ENCODE results near the gene PQBP1. TPM values are rescaled to one million over a fixed set of nuclear protein-coding genes. Genes with fewer than 3 reads are reported as not detected.

The PQBP1 gene
- total RNA-seq, 1 donor from 2014 or later = 61.7 TPM

DNA sequence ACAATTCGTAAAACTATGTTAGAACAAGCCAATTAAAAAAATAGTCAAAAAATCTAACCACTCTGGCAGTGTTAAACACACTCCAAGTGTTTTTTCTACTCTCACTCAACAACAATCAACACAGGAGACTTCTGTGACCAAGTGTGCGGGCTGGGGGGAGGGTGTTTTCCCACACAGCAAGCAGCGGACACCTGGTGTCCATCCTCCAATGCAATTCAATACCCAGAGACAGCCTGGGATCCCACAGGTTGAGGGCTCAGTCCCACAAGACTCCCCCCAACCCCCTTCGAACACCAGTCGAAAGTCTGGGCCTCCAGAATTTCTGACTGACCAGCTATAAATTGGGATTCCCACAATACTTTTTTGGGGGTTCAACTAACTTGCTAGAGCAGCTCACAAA lies 29.4 kb downstream of the PQBP1 start:
- H3K27ac Mint-ChIP-seq (ENCODE audit: unreplicated experiment) = no peak overlapping the region
- peaks cover 12% of the 10 kb centered on the region for H3K36me3 Mint-ChIP-seq (ENCODE audit: low read depth)
- no peaks in the 10 kb centered on the region for H3K27me3 Mint-ChIP-seq (ENCODE audit: low read depth)
- TF ChIP-seq, protein P1, sequence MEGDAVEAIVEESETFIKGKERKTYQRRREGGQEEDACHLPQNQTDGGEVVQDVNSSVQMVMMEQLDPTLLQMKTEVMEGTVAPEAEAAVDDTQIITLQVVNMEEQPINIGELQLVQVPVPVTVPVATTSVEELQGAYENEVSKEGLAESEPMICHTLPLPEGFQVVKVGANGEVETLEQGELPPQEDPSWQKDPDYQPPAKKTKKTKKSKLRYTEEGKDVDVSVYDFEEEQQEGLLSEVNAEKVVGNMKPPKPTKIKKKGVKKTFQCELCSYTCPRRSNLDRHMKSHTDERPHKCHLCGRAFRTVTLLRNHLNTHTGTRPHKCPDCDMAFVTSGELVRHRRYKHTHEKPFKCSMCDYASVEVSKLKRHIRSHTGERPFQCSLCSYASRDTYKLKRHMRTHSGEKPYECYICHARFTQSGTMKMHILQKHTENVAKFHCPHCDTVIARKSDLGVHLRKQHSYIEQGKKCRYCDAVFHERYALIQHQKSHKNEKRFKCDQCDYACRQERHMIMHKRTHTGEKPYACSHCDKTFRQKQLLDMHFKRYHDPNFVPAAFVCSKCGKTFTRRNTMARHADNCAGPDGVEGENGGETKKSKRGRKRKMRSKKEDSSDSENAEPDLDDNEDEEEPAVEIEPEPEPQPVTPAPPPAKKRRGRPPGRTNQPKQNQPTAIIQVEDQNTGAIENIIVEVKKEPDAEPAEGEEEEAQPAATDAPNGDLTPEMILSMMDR (IDR thresholded peaks at IDR 0.05) = no peak
- peaks cover 5% of the 10 kb centered on the region for H3K9me3 Mint-ChIP-seq (ENCODE audit: low read depth)
- no peak for DNase-seq (ENCODE audit: low spot score)
- H3K4me3 Mint-ChIP-seq (ENCODE audit: unreplicated experiment) = no peak overlapping the region
- H3K4me1 Mint-ChIP-seq (ENCODE audit: low read depth) = no peaks in the 10 kb centered on the region

DNA sequence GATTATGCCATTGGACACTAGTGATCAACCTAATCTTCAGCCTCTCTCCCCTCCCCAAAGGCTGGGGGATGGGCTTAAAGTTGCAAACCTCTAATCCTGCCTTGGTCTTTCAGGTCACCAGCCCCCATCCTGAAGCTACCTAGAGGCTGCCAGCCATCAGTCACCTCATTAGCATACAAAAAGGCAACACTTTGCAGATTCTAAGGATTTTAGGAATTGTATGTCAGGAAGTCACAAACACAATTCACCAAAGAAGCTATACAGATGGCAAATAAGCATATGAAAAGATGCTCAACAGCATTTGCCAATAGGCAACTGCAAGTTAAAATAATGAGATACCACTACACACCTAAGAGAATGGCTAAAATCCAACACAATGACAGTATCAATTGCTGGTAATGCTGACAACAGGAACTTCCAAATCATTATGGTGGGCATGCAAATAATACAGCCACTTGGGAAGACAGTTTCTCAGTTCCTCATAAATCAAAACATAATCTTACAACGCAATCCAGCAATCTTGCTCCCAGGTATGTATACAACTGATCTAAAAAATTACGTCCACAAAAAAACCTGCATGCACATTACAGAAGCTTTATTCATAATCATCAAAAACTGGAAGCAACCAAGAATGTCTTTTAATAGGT lies 30.1 kb downstream of the PQBP1 start:
- DNase-seq (ENCODE audit: low spot score) = no peak
- H3K9me3 Mint-ChIP-seq (ENCODE audit: low read depth) = peaks cover 6% of the 10 kb centered on the region
- H3K27me3 Mint-ChIP-seq (ENCODE audit: low read depth) = no peaks in the 10 kb centered on the region
- H3K4me1 Mint-ChIP-seq (ENCODE audit: low read depth) = no peaks in the 10 kb centered on the region
- TF ChIP-seq, protein P1 (IDR thresholded peaks at IDR 0.05) = no peak
- H3K4me3 Mint-ChIP-seq (ENCODE audit: unreplicated experiment) = no peak overlapping the region
- H3K27ac Mint-ChIP-seq (ENCODE audit: unreplicated experiment) = no peak overlapping the region
- peaks cover 12% of the 10 kb centered on the region for H3K36me3 Mint-ChIP-seq (ENCODE audit: low read depth)

DNA sequence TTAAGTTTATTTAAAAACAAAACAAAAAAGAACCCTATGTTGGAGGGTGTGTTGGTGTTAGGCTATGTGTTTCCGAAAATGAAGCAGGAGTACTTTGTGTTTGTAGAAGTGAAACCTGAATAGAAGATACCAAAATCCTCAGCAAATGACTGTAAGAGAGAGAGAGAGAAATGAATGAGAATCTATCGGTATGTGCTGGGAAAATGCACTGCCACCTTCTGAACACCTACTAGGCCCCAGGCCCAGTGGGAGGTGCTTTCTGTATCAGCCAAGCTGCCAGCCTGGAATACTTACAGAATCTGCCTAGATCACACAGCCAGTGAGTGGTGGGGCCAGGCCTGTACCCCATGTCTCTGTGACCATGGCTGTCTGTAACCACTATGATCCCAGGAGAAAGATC lies 36.0 kb downstream of the PQBP1 start:
- H3K4me3 Mint-ChIP-seq (ENCODE audit: unreplicated experiment) = no peak overlapping the region
- no peak for DNase-seq (ENCODE audit: low spot score)
- H3K36me3 Mint-ChIP-seq (ENCODE audit: low read depth) = peaks cover 10% of the 10 kb centered on the region
- TF ChIP-seq, protein P1 (IDR thresholded peaks at IDR 0.05) = no peak
- H3K9me3 Mint-ChIP-seq (ENCODE audit: low read depth) = peaks cover 6% of the 10 kb centered on the region
- no peaks in the 10 kb centered on the region for H3K4me1 Mint-ChIP-seq (ENCODE audit: low read depth)
- no peak overlapping the region for H3K27ac Mint-ChIP-seq (ENCODE audit: unreplicated experiment)
- H3K27me3 Mint-ChIP-seq (ENCODE audit: low read depth) = no peaks in the 10 kb centered on the region

DNA sequence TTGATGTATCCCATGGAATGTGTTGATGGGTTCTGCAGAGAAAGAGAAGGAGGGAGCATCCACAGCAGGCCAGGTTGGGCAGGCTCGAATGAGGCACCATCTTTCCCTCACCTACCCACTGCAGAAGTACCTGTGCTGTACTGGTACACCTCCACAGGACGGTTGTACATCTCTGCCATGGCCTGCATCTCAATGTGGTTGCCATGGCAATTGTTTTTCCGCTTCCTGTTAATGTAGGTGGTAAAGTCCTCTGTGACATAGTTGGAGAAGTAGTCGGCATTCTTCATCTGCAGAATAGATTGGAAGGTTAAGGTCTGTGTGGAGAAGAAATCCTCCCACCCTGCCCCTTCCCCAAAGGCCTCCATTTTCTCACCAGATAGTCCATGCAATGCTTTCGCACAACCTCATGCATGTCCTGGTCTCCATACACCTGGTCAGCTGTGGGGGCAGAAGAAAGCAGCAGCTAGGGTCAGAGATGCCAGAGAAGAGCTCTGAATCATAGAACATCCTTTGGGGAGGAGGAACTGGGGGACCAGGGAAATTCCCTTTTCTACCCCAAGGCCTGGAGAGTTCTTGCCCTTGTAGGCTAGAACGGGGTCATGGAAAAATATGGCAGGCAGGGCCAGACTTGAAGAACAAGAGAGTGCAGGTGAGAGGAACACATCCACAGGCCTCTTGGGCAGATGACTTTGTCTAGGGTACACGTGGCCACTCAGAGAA lies 37.0 kb downstream of the PQBP1 start:
- Mint-ChIP-seq H3K4me3 (ENCODE audit: unreplicated experiment) (no peak overlapping the region), H3K27me3 (ENCODE audit: low read depth) (no peaks in the 10 kb centered on the region), H3K9me3 (ENCODE audit: low read depth) (peaks cover 10% of the 10 kb centered on the region), H3K36me3 (ENCODE audit: low read depth) (peaks cover 10% of the 10 kb centered on the region), H3K4me1 (ENCODE audit: low read depth) (no peaks in the 10 kb centered on the region), H3K27ac (ENCODE audit: unreplicated experiment) (no peak overlapping the region)
- no peak for DNase-seq (ENCODE audit: low spot score)
- TF ChIP-seq, protein P1 (IDR thresholded peaks at IDR 0.05) = no peak

DNA sequence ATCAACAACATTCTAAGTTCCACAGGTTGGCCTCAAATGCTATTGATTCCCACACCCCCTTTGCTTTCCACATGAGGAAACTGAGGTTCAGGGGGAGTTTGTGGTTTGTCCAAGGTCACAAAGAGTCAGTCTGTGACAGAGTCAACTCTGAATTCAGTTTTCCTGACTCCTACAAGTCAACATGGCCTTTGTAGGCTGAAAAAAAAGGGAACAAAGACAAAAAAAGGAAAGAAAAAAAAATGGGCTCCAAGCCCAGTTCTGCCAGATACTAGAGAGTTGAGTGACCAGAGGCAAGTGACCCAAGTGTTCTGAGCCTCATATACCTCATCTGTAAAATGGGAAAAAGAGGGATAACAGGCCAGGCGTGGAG lies 37.6 kb downstream of the PQBP1 start:
- H3K4me3 Mint-ChIP-seq (ENCODE audit: unreplicated experiment) = no peak overlapping the region
- H3K9me3 Mint-ChIP-seq (ENCODE audit: low read depth) = peaks cover 10% of the 10 kb centered on the region
- H3K27ac Mint-ChIP-seq (ENCODE audit: unreplicated experiment) = no peak overlapping the region
- TF ChIP-seq, protein P1 (IDR thresholded peaks at IDR 0.05) = no peak
- no peaks in the 10 kb centered on the region for H3K4me1 Mint-ChIP-seq (ENCODE audit: low read depth)
- peaks cover 9% of the 10 kb centered on the region for H3K36me3 Mint-ChIP-seq (ENCODE audit: low read depth)
- H3K27me3 Mint-ChIP-seq (ENCODE audit: low read depth) = no peaks in the 10 kb centered on the region
- no peak for DNase-seq (ENCODE audit: low spot score)
